BLaER1 treated with 17β-estradiol and CSF1 and Interleukin-3, amounts not matched to agents 10 nM and 100 nM (cell line): ENCODE measurements around the gene CYREN.
"Not testable (repeated sequence)": the region's sequence is repeated elsewhere in the genome, so short reads cannot be mapped to it uniquely, and the experiment has no call there.

ENCODE experiments used
- H3K27ac ChIP-seq, 11 experiments: shearing (Covaris generic); formaldehyde crosslinking; 2 replicates each; pipeline ENCODE4 v1.8.1; 2022
- H3K27me3 ChIP-seq, 11 experiments: shearing (Covaris generic); formaldehyde crosslinking; 2 replicates each; pipeline ENCODE4 v1.8.1; 2022
- H3K36me3 ChIP-seq, 11 experiments: shearing (Covaris generic); formaldehyde crosslinking; 2 replicates each; pipeline ENCODE4 v1.8.1; 2022
- H3K4me1 ChIP-seq, 10 experiments: shearing (Covaris generic); formaldehyde crosslinking; 2 replicates each; pipeline ENCODE4 v1.8.1; 2022
- H3K4me2 ChIP-seq, 11 experiments: shearing (Covaris generic); formaldehyde crosslinking; 2 replicates each; pipeline ENCODE4 v1.8.1; 2022
- H3K4me3 ChIP-seq, 10 experiments: shearing (Covaris generic); formaldehyde crosslinking; 2 replicates each; pipeline ENCODE4 v1.8.1; 2022
- H3K9ac ChIP-seq, 11 experiments: shearing (Covaris generic); formaldehyde crosslinking; 2 replicates each; pipeline ENCODE4 v1.8.1; 2022
- H3K9me3 ChIP-seq, 11 experiments: shearing (Covaris generic); formaldehyde crosslinking; replicated peaks in 1 of 11; 2 replicates each; pipeline ENCODE4 v1.8.1; 2022
- H4K20me1 ChIP-seq, 11 experiments: shearing (Covaris generic); formaldehyde crosslinking; 2 replicates each; pipeline ENCODE4 v1.8.1; 2022
- Cebpa-rat ChIP-seq, 11 experiments: shearing (Covaris generic); IDR thresholded peaks; 2 replicates each; pipeline ENCODE4 v1.8.1; 2022

Gene CYREN

GRCh38 chr7:135177028-135177696 is 6.7 kb upstream of the CYREN start:
- no peak for TF ChIP-seq Cebpa-rat (IDR thresholded peaks at IDR 0.05)
- peaks cover 13 to 32% (median 21%) of the 10 kb centered on the region in 11 experiments for H3K36me3 ChIP-seq
- peaks cover 0 to under 1% (median 0%) of the 10 kb centered on the region in 10 experiments; a peak in 2 of 20 replicates for H3K4me1 ChIP-seq
- no peaks in the 10 kb centered on the region for H4K20me1 ChIP-seq
- H3K4me3 ChIP-seq = no peak overlapping the region
- no peak overlapping the region for H3K27ac ChIP-seq
- peaks cover 31 to 46% (median 37%) of the 10 kb centered on the region in 11 experiments for H3K9me3 ChIP-seq
- H3K27me3 ChIP-seq = no peaks in the 10 kb centered on the region
- H3K9ac ChIP-seq = no peak overlapping the region
- H3K4me2 ChIP-seq = no peak overlapping the region

- H3K36me3 ChIP-seq = peaks cover under 1 to 20% (median 9%) of the 10 kb centered on the region in 11 experiments; a peak in 15 of 22 replicates
Measured at GRCh38 chr7:135175931-135176330, 5.4 kb upstream of the CYREN start.

DNA sequence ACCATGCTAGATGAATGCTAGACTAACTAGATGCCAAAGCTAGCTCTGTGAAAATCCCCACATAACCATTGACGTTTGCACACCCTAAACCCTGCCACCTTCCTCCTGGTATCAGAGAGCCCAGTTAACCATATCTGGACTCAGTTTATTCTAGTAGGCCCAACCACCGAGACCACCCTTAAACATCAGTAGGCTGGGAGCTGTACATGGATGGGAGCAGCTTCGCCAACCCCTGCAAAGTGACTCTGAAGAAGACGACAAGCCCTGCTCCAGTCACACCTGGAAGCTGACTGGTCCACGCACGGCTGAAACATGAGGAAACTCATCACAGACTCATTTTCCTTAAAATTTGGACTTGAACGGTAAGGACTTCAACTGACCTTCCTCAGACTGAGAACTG is 4.4 kb upstream of the CYREN start:
- Histone ChIP-seq H3K4me2 (no peak overlapping the region), H3K27me3 (no peaks in the 10 kb centered on the region), H3K4me1 (peaks cover 7 to 14% (median 11%) of the 10 kb centered on the region in 10 experiments), H4K20me1 (no peaks in the 10 kb centered on the region), H3K36me3 (peaks cover 0 to 10% (median 2%) of the 10 kb centered on the region in 11 experiments; a peak in 9 of 22 replicates), H3K9ac (no peak overlapping the region), H3K4me3 (no peak overlapping the region), H3K27ac (no peak overlapping the region), H3K9me3 (peaks cover 9 to 24% (median 15%) of the 10 kb centered on the region in 11 experiments)
- TF ChIP-seq Cebpa-rat (IDR thresholded peaks at IDR 0.05) = no peak

More at GRCh38 chr7:135175931-135176330, 5.4 kb upstream of the CYREN start:
- TF ChIP-seq Cebpa-rat (IDR thresholded peaks at IDR 0.05) = no peak
- peaks cover 19 to 34% (median 25%) of the 10 kb centered on the region in 11 experiments for H3K9me3 ChIP-seq
- H3K4me2 ChIP-seq = no peak overlapping the region
- no peaks in the 10 kb centered on the region for H4K20me1 ChIP-seq
- no peaks in the 10 kb centered on the region for H3K27me3 ChIP-seq
- H3K27ac ChIP-seq = no peak overlapping the region
- no peak overlapping the region for H3K4me3 ChIP-seq
- H3K9ac ChIP-seq = no peak overlapping the region
- H3K4me1 ChIP-seq = peaks cover 7 to 13% (median 10%) of the 10 kb centered on the region in 10 experiments

DNA sequence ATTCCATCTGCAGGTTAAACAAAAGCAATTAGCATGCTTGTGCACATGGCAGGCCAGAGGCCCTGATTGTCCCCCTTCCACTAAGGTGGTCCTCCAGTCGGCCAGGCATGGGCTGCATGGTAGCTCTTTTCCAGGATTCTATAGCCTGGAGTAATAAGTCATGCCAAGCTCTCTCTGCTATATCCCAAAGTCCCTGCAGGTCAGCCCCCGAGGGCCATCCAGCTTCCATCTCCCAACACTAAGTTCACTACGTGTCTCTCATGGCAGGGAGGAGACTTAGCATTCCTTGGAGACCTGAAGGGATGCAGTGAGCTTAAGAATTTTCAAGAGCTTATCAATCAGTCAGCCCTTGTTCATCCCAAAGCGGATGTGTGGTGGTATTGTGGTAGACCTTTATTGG is 3.4 kb upstream of the CYREN start:
- peaks cover 17 to 23% (median 18%) of the 10 kb centered on the region in 10 experiments for H3K4me1 ChIP-seq
- not testable (repeated sequence) for H3K4me2 ChIP-seq, H3K27ac ChIP-seq, H3K36me3 ChIP-seq, H3K27me3 ChIP-seq, H3K9ac ChIP-seq, H4K20me1 ChIP-seq, H3K4me3 ChIP-seq
- peaks cover 0 to 14% (median 4%) of the 10 kb centered on the region in 11 experiments; a peak in 15 of 22 replicates for H3K9me3 ChIP-seq

DNA sequence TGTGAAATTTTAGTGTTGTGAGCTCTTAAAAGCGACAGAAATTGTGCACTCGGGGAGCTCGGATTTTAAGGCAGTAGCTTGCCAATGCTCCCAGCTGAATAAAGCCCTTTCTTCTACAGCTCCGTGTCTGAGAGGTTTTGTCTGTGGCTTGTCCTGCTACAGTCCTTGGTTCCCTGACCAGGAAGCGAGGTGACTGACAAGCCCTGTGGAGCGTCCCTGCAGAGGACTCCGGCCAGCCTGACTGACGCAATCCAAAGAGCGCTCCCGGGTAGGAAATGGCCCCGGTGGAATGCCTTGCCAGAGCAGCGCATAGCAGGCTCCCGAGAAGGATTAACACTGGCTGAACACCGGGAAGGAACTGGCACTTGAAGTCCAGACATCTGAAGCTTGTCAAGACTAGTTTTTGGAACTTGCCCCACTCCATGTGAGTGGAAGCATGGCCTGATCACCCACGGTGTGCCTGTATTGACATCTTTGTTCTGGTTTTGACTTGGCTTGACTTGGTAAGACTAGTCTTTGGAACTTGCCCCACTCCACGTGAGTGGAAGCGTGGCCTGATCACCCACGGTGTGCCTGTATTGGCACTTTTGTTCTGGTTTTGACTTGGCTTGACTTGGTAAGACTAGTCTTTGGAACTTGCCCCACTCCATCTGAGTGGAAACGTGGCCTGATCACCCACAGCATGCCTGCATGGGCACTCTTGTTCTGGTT is 1.2 kb upstream of the CYREN start:
- H3K9ac ChIP-seq = peak overlapping the region in 10 of 11 experiments; percentile 90 to 100 (median 98); a peak in 20 of 22 replicates
- H3K9me3 ChIP-seq, H3K27me3 ChIP-seq: not testable (repeated sequence)
- H3K4me2 ChIP-seq = peak overlapping the region; percentile 87 to 99 (median 94)
- H3K27ac ChIP-seq = peak overlapping the region in 10 of 11 experiments; percentile 93 to 100 (median 98); a peak in 21 of 22 replicates
- H3K36me3 ChIP-seq = peaks cover 18 to 24% (median 21%) of the 10 kb centered on the region in 11 experiments
- peaks cover 28 to 42% (median 36%) of the 10 kb centered on the region in 10 experiments for H3K4me1 ChIP-seq
- H3K4me3 ChIP-seq = peak overlapping the region in 5 of 10 experiments; percentile 77 to 97 (median 89); a peak in 4 of 20 replicates
- H4K20me1 ChIP-seq = peaks cover 0 to 21% (median 11%) of the 10 kb centered on the region in 11 experiments; a peak in 9 of 22 replicates

DNA sequence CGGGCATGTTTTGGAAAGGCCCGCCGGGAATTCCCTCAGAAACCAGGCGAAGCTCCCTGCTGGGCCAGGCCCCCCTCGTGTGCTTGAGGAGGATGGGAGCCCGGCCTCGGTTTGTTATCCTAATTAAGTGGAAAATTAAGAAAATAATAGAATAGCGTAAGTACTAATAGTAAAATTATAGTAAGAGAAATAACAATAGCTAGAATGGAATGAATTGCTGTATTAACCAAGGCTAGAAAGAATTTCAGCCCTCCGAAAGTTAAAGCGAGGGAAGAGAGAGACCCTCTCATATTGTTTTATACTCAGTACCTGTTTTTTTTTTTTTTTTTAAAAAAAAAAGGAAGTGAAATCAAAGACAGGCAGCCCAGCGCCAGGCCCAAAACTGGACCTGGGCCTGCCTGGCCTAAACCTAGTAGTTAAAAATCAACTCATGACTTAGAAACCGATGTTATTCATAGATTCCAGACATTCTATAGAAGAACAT is 533 bp upstream of the CYREN start:
- H3K9me3 ChIP-seq, H3K27me3 ChIP-seq: not testable (repeated sequence)
- H3K4me2 ChIP-seq = peak overlapping the region; percentile 87 to 99 (median 94)
- H3K9ac ChIP-seq = peak overlapping the region; percentile 88 to 100 (median 98)
- H4K20me1 ChIP-seq = peaks cover 0 to 28% (median 12%) of the 10 kb centered on the region in 11 experiments; a peak in 9 of 22 replicates
- peaks cover 25 to 31% (median 28%) of the 10 kb centered on the region in 11 experiments for H3K36me3 ChIP-seq
- H3K4me1 ChIP-seq = peaks cover 28 to 48% (median 36%) of the 10 kb centered on the region in 10 experiments
- H3K4me3 ChIP-seq = peak overlapping the region; percentile 66 to 97 (median 88)
- peak overlapping the region; percentile 88 to 100 (median 97) for H3K27ac ChIP-seq

GRCh38 chr7:135169964-135170273 is 588 bp downstream of the CYREN start:
- Histone ChIP-seq H3K27ac (peak overlapping the region; percentile 88 to 100 (median 97)), H3K4me3 (peak overlapping the region; percentile 66 to 97 (median 88)), H3K4me2 (peak overlapping the region; percentile 87 to 99 (median 94)), H3K9ac (peak overlapping the region; percentile 88 to 100 (median 98)), H3K36me3 (peaks cover 36 to 42% (median 39%) of the 10 kb centered on the region in 11 experiments), H3K4me1 (peaks cover 28 to 48% (median 36%) of the 10 kb centered on the region in 10 experiments), H3K9me3 (peaks cover 0 to 10% (median 0%) of the 10 kb centered on the region in 11 experiments; a peak in 2 of 22 replicates), H3K27me3 (no peaks in the 10 kb centered on the region), H4K20me1 (peaks cover 0 to 39% (median 12%) of the 10 kb centered on the region in 11 experiments; a peak in 9 of 22 replicates)
- no peak for TF ChIP-seq Cebpa-rat (IDR thresholded peaks at IDR 0.05)

- peak overlapping the region; percentile 88 to 100 (median 97) for H3K27ac ChIP-seq
Measured at GRCh38 chr7:135169141-135169963, 1.2 kb downstream of the CYREN start.

More at GRCh38 chr7:135169141-135169963, 1.2 kb downstream of the CYREN start:
- Histone ChIP-seq H3K36me3 (peaks cover 42 to 48% (median 45%) of the 10 kb centered on the region in 11 experiments), H3K4me1 (peaks cover 28 to 48% (median 36%) of the 10 kb centered on the region in 10 experiments), H3K9ac (peak overlapping the region; percentile 88 to 100 (median 98)), H3K4me3 (peak overlapping the region; percentile 66 to 97 (median 88)), H3K27me3 (no peaks in the 10 kb centered on the region), H3K4me2 (peak overlapping the region; percentile 87 to 99 (median 94)), H4K20me1 (peaks cover 0 to 44% (median 12%) of the 10 kb centered on the region in 11 experiments; a peak in 9 of 22 replicates), H3K9me3 (peaks cover 0 to 16% (median 0%) of the 10 kb centered on the region in 11 experiments; a peak in 6 of 22 replicates)
- TF ChIP-seq Cebpa-rat (IDR thresholded peaks at IDR 0.05) = 0 out of 22 replicates have a peak, but pooled peaks of 1 of the 11 experiments have one; percentile 7
